ENCODE data around the gene GALNT10. TPM values are rescaled to one million over a fixed set of nuclear protein-coding genes. Genes with fewer than 3 reads are reported as not detected.
"Not testable (repeated sequence)": the region's sequence is repeated elsewhere in the genome, so short reads cannot be mapped to it uniquely, and the experiment has no call there.

Gene GALNT10
- total RNA-seq, 4 donors from 2014 or later = 11.6 to 16.3 (median 14.8) TPM

DNA sequence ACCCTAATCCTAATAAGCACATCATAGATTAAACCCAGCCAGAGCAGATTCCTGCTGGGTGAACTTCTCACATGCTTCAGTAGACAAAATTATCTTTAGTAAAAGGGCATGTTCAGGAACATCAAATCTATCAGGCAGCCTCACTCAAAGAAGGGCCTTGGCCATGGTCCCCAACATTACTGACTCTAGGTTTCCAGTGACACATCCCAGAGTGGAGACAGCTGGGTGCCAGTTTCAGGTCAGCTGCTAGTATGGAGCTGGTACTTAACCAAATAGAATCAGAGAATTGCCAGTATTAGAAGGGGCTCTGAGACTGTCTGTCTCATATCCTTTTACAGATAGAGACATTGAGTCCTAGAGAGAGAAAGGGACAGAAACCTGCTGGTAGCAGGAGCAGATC lies 44.1 kb upstream of the GALNT10 start:
- H3K9me3 ChIP-seq = no peaks in the 10 kb centered on the region
- H3K4me3 ChIP-seq = no peak overlapping the region
- no peak for TF ChIP-seq POLR2A (IDR thresholded peaks at IDR 0.05)
- TF ChIP-seq POLR2AphosphoS5 (IDR thresholded peaks at IDR 0.05) = no peak
- no peak for TF ChIP-seq EP300 (IDR thresholded peaks at IDR 0.05)
- no peak for TF ChIP-seq CTCF (IDR thresholded peaks at IDR 0.05)
- no peaks in the 10 kb centered on the region for H3K36me3 ChIP-seq
- DNase-seq (ENCODE audit: low spot score in 2 of 2) = no peak
- no peaks in the 10 kb centered on the region for H3K27me3 ChIP-seq
- H3K4me1 ChIP-seq = no peaks in the 10 kb centered on the region
- H3K27ac ChIP-seq = no peak overlapping the region

DNA sequence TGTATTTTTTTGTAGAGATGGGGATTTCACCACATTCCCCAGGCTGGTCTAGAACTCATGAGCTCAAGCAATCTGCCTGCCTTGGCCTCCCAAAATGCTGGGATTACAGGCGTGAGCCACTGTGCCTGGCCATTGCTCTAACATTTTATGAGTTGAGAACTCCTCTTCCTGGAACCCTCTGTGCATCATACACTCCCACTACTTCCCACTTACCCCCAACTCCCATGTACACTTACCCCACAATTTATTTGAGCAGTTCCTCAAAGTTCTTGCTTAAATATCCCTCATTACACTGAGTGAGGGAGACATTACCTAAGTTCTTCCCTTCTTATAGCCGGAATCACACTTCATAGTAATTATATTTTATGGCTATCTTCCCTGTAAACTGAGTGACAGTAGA lies 42.9 kb upstream of the GALNT10 start:
- no peak overlapping the region for H3K4me3 ChIP-seq
- no peaks in the 10 kb centered on the region for H3K9me3 ChIP-seq
- DNase-seq (ENCODE audit: low spot score in 2 of 2) = no peak
- TF ChIP-seq EP300 (IDR thresholded peaks at IDR 0.05) (no peak), CTCF (IDR thresholded peaks at IDR 0.05) (no peak), POLR2A (IDR thresholded peaks at IDR 0.05) (no peak), POLR2AphosphoS5 (IDR thresholded peaks at IDR 0.05) (no peak)
- no peaks in the 10 kb centered on the region for H3K27me3 ChIP-seq
- H3K4me1 ChIP-seq = no peaks in the 10 kb centered on the region
- no peak overlapping the region for H3K27ac ChIP-seq
- no peaks in the 10 kb centered on the region for H3K36me3 ChIP-seq
- WGBS = 98% methylated on average over 2 of the region's 2 CpGs

GRCh38 chr5:154150471-154150870 lies 40.1 kb upstream of the GALNT10 start:
- H3K36me3 ChIP-seq; H3K27ac ChIP-seq; H3K4me1 ChIP-seq; H3K27me3 ChIP-seq; H3K4me3 ChIP-seq; DNase-seq (ENCODE audit: low spot score in 2 of 2); H3K9me3 ChIP-seq: not testable (repeated sequence)
- WGBS = 100% methylated on average over 2 of the region's 2 CpGs

- WGBS = 63% methylated on average over 6 of the region's 6 CpGs
- no peaks in the 10 kb centered on the region for H3K9me3 ChIP-seq
- peaks cover 2% of the 10 kb centered on the region for H3K4me1 ChIP-seq
- no peak overlapping the region for H3K27ac ChIP-seq
- TF ChIP-seq CTCF (IDR thresholded peaks at IDR 0.05) (no peak), POLR2A (IDR thresholded peaks at IDR 0.05) (no peak), POLR2AphosphoS5 (IDR thresholded peaks at IDR 0.05) (no peak)
- H3K4me3 ChIP-seq = no peak overlapping the region
- no peaks in the 10 kb centered on the region for H3K27me3 ChIP-seq
- no peak for DNase-seq (ENCODE audit: low spot score in 2 of 2)
- no peaks in the 10 kb centered on the region for H3K36me3 ChIP-seq
These were observed 32.8 kb upstream of the GALNT10 start for GRCh38 chr5:154157483-154158378.

DNA sequence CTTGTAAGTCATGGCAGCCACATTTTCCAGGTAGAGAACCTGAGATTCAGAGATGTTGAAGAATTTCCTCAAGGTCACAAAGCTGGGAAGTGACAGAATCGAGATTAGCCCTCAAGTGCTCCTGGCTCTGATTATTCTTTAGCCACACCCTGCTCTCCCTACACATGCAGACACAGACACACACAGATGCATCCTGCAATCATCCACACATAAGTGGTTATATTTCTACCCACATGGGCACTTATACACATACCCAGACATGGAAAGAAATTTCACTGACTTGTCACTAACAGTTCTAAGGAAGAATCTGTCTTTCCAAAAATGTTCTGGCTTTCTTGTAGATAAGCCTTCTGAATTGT lies 32.2 kb upstream of the GALNT10 start:
- Histone ChIP-seq H3K9me3 (no peaks in the 10 kb centered on the region), H3K4me1 (peaks cover 3% of the 10 kb centered on the region), H3K27me3 (no peaks in the 10 kb centered on the region), H3K4me3 (no peak overlapping the region), H3K36me3 (no peaks in the 10 kb centered on the region), H3K27ac (no peak overlapping the region)
- DNase-seq (ENCODE audit: low spot score in 2 of 2) = no peak
- 35% methylated on average over 1 of the region's 1 CpG for WGBS
- TF ChIP-seq CTCF (IDR thresholded peaks at IDR 0.05) (no peak), EP300 (IDR thresholded peaks at IDR 0.05) (no peak), POLR2AphosphoS5 (IDR thresholded peaks at IDR 0.05) (no peak), POLR2A (IDR thresholded peaks at IDR 0.05) (no peak)

GRCh38 chr5:154159343-154159742 lies 31.2 kb upstream of the GALNT10 start:
- Histone ChIP-seq H3K4me1 (peaks cover 3% of the 10 kb centered on the region), H3K4me3 (no peak overlapping the region), H3K9me3 (no peaks in the 10 kb centered on the region), H3K36me3 (no peaks in the 10 kb centered on the region), H3K27me3 (no peaks in the 10 kb centered on the region), H3K27ac (no peak overlapping the region)
- no peak for DNase-seq (ENCODE audit: low spot score in 2 of 2)
- TF ChIP-seq POLR2AphosphoS5 (IDR thresholded peaks at IDR 0.05) (no peak), EP300 (IDR thresholded peaks at IDR 0.05) (no peak), POLR2A (IDR thresholded peaks at IDR 0.05) (no peak), CTCF (IDR thresholded peaks at IDR 0.05) (no peak)

Measured in suprapubic skin (tissue), 4 donors.